ENCODE results near the gene AMHR2.
"Not testable (repeated sequence)": the region's sequence is repeated elsewhere in the genome, so short reads cannot be mapped to it uniquely, and the experiment has no call there.

AMHR2 gene

GRCh38 chr12:53414756-53415417, 8.8 kb upstream of the AMHR2 start:
- DNase-seq (ENCODE audit: low read depth), result no peak

GRCh38 chr12:53415752-53416389, 7.8 kb upstream of the AMHR2 start:
- peak; percentile 70 for DNase-seq (ENCODE audit: low read depth)

- not testable (repeated sequence) for DNase-seq (ENCODE audit: low read depth)
Measured at GRCh38 chr12:53417291-53417816, 6.3 kb upstream of the AMHR2 start.

GRCh38 chr12:53418221-53418620, 5.4 kb upstream of the AMHR2 start:
- DNase-seq (ENCODE audit: low read depth), result no peak

GRCh38 chr12:53419756-53420155, 3.9 kb upstream of the AMHR2 start:
- DNase-seq (ENCODE audit: low read depth), result no peak

GRCh38 chr12:53422247-53422646, 1.4 kb upstream of the AMHR2 start:
- not testable (repeated sequence) for DNase-seq (ENCODE audit: low read depth)

- DNase-seq (ENCODE audit: low read depth), result no peak
Measured at GRCh38 chr12:53424626-53425514, 1.2 kb downstream of the AMHR2 start.

- DNase-seq (ENCODE audit: low read depth), result no peak
Measured at GRCh38 chr12:53425515-53426150, 2.0 kb downstream of the AMHR2 start.

GRCh38 chr12:53427905-53428594, 4.4 kb downstream of the AMHR2 start:
- peak; percentile 90 for DNase-seq (ENCODE audit: low read depth)

- DNase-seq (ENCODE audit: low read depth), result no peak
Measured at GRCh38 chr12:53428741-53429140, 5.1 kb downstream of the AMHR2 start.

- no peak for DNase-seq (ENCODE audit: low read depth)
Measured at GRCh38 chr12:53430116-53430515, 6.5 kb downstream of the AMHR2 start.

- peak; percentile 38 for DNase-seq (ENCODE audit: low read depth)
Measured at GRCh38 chr12:53431187-53431586, 7.5 kb downstream of the AMHR2 start.

- DNase-seq (ENCODE audit: low read depth), result not testable (repeated sequence)
Measured at GRCh38 chr12:53435326-53435725, 11.7 kb downstream of the AMHR2 start.

- not testable (repeated sequence) for DNase-seq (ENCODE audit: low read depth)
Measured at GRCh38 chr12:53439582-53439981, 15.9 kb downstream of the AMHR2 start.

GRCh38 chr12:53441040-53441833, 17.6 kb downstream of the AMHR2 start, which contains the start of gene PRR13:
Gene PRR13 (plus strand): TSS chr12:53441734. CDS start chr12:53442715, 981 bp downstream.
- DNase-seq (ENCODE audit: low read depth), result peak; percentile 100

GRCh38 chr12:53443955-53444354, 20.3 kb downstream of the AMHR2 start:
- no peak for DNase-seq (ENCODE audit: low read depth)

- DNase-seq (ENCODE audit: low read depth), result not testable (repeated sequence)
Measured at GRCh38 chr12:53444593-53445325, 21.1 kb downstream of the AMHR2 start.

GRCh38 chr12:53450936-53451335, 27.3 kb downstream of the AMHR2 start:
- DNase-seq (ENCODE audit: low read depth), result no peak

- peak; percentile 99 for DNase-seq (ENCODE audit: low read depth)
Measured at GRCh38 chr12:53451661-53452158, 28.1 kb downstream of the AMHR2 start, which contains the start of gene PCBP2. Gene PCBP2 (plus strand): TSS chr12:53452102. CDS start chr12:53454801, 2,699 bp downstream.
